Inflammatory macrophage treated with lipopolysaccharide for 4 hours (primary cell): ENCODE results near the gene SAMD11.
A peak's percentile ranks its signal among the peaks of the same experiment; 100 is the strongest.
"Not testable (repeated sequence)": the region's sequence is repeated elsewhere in the genome, so short reads cannot be mapped to it uniquely, and the experiment has no call there.

Experiments
- DNase-seq: peaks from one replicate; pipeline ENCODE4 v3.0.0-alpha.2; 2020

The SAMD11 gene

GRCh38 chr1:923131-923990 is at the start of gene SAMD11:
SAMD11 (plus strand) TSS chr1:923923; CDS start chr1:924432, 509 bp downstream.
- DNase-seq = peak; percentile 65

GRCh38 chr1:876428-877208 is 47.1 kb upstream of the SAMD11 start:
- DNase-seq = not testable (repeated sequence)

GRCh38 chr1:877209-877986 is 46.3 kb upstream of the SAMD11 start:
- DNase-seq = not testable (repeated sequence)

- not testable (repeated sequence) for DNase-seq
Measured at GRCh38 chr1:880511-880910, 43.2 kb upstream of the SAMD11 start.

- not testable (repeated sequence) for DNase-seq
Measured at GRCh38 chr1:880915-881314, 42.8 kb upstream of the SAMD11 start.

GRCh38 chr1:886311-886710 is 37.4 kb upstream of the SAMD11 start:
- DNase-seq = no peak

- no peak for DNase-seq
Measured at GRCh38 chr1:886760-887159, 37.0 kb upstream of the SAMD11 start.

GRCh38 chr1:888297-888696 is 35.4 kb upstream of the SAMD11 start:
- no peak for DNase-seq

GRCh38 chr1:889774-890173 is 33.9 kb upstream of the SAMD11 start:
- DNase-seq = not testable (repeated sequence)

- not testable (repeated sequence) for DNase-seq
Measured at GRCh38 chr1:890234-890633, 33.5 kb upstream of the SAMD11 start.

- DNase-seq = no peak
Measured at GRCh38 chr1:890661-891060, 33.1 kb upstream of the SAMD11 start.

GRCh38 chr1:897226-897625 is 26.5 kb upstream of the SAMD11 start:
- peak; percentile 22 for DNase-seq

GRCh38 chr1:897951-898350 is 25.8 kb upstream of the SAMD11 start:
- DNase-seq = not testable (repeated sequence)

GRCh38 chr1:899636-900317 is 23.9 kb upstream of the SAMD11 start:
- no peak for DNase-seq

- DNase-seq = no peak
Measured at GRCh38 chr1:901108-901859, 22.4 kb upstream of the SAMD11 start.

- no peak for DNase-seq
Measured at GRCh38 chr1:902802-903201, 20.9 kb upstream of the SAMD11 start.

- DNase-seq = no peak
Measured at GRCh38 chr1:903305-903704, 20.4 kb upstream of the SAMD11 start.

- DNase-seq = no peak
Measured at GRCh38 chr1:903721-904271, 19.9 kb upstream of the SAMD11 start.

- DNase-seq = peak; percentile 61
Measured at GRCh38 chr1:904310-904950, 19.3 kb upstream of the SAMD11 start.

GRCh38 chr1:905071-905749 is 18.5 kb upstream of the SAMD11 start:
- DNase-seq = peak; percentile 32
